Panc1 (cell line): Measurements from ENCODE around the gene DDX28. TPM values are rescaled to one million over a fixed set of nuclear protein-coding genes. Genes with fewer than 3 reads are reported as not detected.

Experiments used
- ATAC-seq: fragments of 200-7000 bp; cut with Tn5 transposase; 2 replicates; pipeline ENCODE4 v1.9.1; 2020; ENCODE audit warnings: mild to moderate bottlenecking, moderate library complexity
- Bru-seq: library from RNA; stranded (reverse); fragments of 400-500 nt; gene quantifications from one replicate; lab custom pipeline; 2021; lab: Mats Ljungman, UMichigan
- BruChase-seq, 2 experiments: library from RNA; stranded (reverse); fragments of 400-500 nt; gene quantifications; one replicate each; lab custom pipeline; 2021; lab: Mats Ljungman, UMichigan
- BruUV-seq: library from RNA; stranded (reverse); fragments of 400-500 nt; replicated peaks from 2 replicates; lab custom pipeline; 2021; lab: Mats Ljungman, UMichigan
- CTCF ChIA-PET: fragments of 300-600 bp; sonication (Branson Sonifier 250); formaldehyde crosslinking; loops from one replicate; lab custom pipeline; 2022; ENCODE audit warnings: antibody characterized with exemption; lab: Charles Lee
- POLR2A ChIA-PET: fragments of 300-600 bp; sonication (Branson Sonifier 250); formaldehyde crosslinking; loops from one replicate; lab custom pipeline; 2022; ENCODE audit warnings: antibody characterized with exemption; lab: Charles Lee
- DNase-seq: peaks from one replicate; pipeline ENCODE4 v3.0.0-alpha.2; 2010; ENCODE audit warnings: low read depth, low spot score
- H3K27ac ChIP-seq: 2 replicates; pipeline ENCODE4 v1.5.1; 2011; ENCODE audit warnings: mild to moderate bottlenecking, low read length, inconsistent platforms
- H3K27me3 ChIP-seq: fragments of 200-500 bp; sonication (Bioruptor generic); 2 replicates; pipeline ENCODE4 v1.6.0; 2014; ENCODE audit warnings: low read length, inconsistent platforms; ENCODE audit not compliant: control insufficient read depth, insufficient read depth
- H3K36me3 ChIP-seq: fragments of 200-500 bp; sonication (Bioruptor generic); 2 replicates; pipeline ENCODE4 v1.5.1; 2014; ENCODE audit warnings: inconsistent platforms, mild to moderate bottlenecking, low read length, moderate library complexity; ENCODE audit not compliant: control insufficient read depth, insufficient read depth
- H3K4me1 ChIP-seq: 2 replicates; pipeline ENCODE4 v1.5.1; 2011; ENCODE audit warnings: inconsistent platforms, mild to moderate bottlenecking, low read length, moderate library complexity; ENCODE audit not compliant: control insufficient read depth, insufficient read depth
- H3K4me3 ChIP-seq, 2 experiments: 2 replicates each; pipeline ENCODE4 v1.5.1; 2011 to 2012; ENCODE audit warnings: low read depth in 2 of 2, low read length in 2 of 2, mild to moderate bottlenecking in 2 of 2, inconsistent platforms in 1 of 2, moderate library complexity in 1 of 2
- H3K9me3 ChIP-seq: fragments of 200-500 bp; sonication (Bioruptor generic); 2 replicates; pipeline ENCODE4 v1.5.1; 2014; ENCODE audit warnings: low read depth, mild to moderate bottlenecking, inconsistent platforms, low read length, moderate library complexity; ENCODE audit not compliant: control insufficient read depth, insufficient read depth
- POLR2AphosphoS5 ChIP-seq: IDR thresholded peaks from 2 replicates; pipeline ENCODE4 v1.6.1; 2012; ENCODE audit warnings: mild to moderate bottlenecking, low read depth, low read length, moderate library complexity
- REST ChIP-seq, 2 experiments: IDR thresholded peaks; 2 replicates each; pipeline ENCODE4 v1.6.1; 2011 to 2012; ENCODE audit warnings: low read depth in 2 of 2, control low read depth in 1 of 2, low read length in 1 of 2, mild to moderate bottlenecking in 1 of 2, moderate library complexity in 1 of 2; ENCODE audit not compliant: insufficient read depth in 1 of 2
- SIN3A ChIP-seq: IDR thresholded peaks from 2 replicates; pipeline ENCODE4 v1.6.1; 2012; ENCODE audit warnings: low read depth, mild to moderate bottlenecking, low read length, moderate library complexity, borderline replicate concordance; ENCODE audit not compliant: insufficient read depth
- TCF7L2 ChIP-seq: IDR thresholded peaks from 2 replicates; pipeline ENCODE4 v1.6.1; 2011; ENCODE audit warnings: mild to moderate bottlenecking, low read depth, low read length, inconsistent platforms
- in situ Hi-C: cut with HindIII; loops from 2 replicates; pipeline ENCODE4 v1.10.0; 2016; ENCODE audit warnings: low sequenced_read_pairs, low pct_unique_long_range_greater_than_20kb
- intact Hi-C: fragments of 100-400 bp; cut with micrococcal nuclease; formaldehyde crosslinking; loops from one replicate; pipeline ENCODE4 v1.10.0; 2022; ENCODE audit not compliant: unreplicated experiment
- long read RNA-seq: library from polyadenylated mRNA; unstranded; transcript quantifications from one replicate; pipeline ENCODE4 v2.0.0, GENCODE V29; 2021; ENCODE audit not compliant: unreplicated experiment
- polyA plus RNA-seq: library from polyadenylated mRNA; unstranded; fragments of >200 nt; gene quantifications from one replicate; pipeline ENCODE4 v1.2.1, GENCODE V29; 2012; ENCODE audit warnings: missing spikeins; ENCODE audit not compliant: insufficient read length
- total RNA-seq: library from RNA; stranded (reverse); gene quantifications from one replicate; pipeline ENCODE4 v1.2.1, GENCODE V29; 2021; ENCODE audit not compliant: unreplicated experiment
- TF ChIP-seq, protein P1 (sequence below): fragments of 450-650 bp; IDR thresholded peaks from 2 replicates; pipeline ENCODE4 v1.5.1; 2017; ENCODE audit warnings: mild to moderate bottlenecking

The DDX28 gene, protein sequence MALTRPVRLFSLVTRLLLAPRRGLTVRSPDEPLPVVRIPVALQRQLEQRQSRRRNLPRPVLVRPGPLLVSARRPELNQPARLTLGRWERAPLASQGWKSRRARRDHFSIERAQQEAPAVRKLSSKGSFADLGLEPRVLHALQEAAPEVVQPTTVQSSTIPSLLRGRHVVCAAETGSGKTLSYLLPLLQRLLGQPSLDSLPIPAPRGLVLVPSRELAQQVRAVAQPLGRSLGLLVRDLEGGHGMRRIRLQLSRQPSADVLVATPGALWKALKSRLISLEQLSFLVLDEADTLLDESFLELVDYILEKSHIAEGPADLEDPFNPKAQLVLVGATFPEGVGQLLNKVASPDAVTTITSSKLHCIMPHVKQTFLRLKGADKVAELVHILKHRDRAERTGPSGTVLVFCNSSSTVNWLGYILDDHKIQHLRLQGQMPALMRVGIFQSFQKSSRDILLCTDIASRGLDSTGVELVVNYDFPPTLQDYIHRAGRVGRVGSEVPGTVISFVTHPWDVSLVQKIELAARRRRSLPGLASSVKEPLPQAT
- total RNA-seq (8.4 TPM), Bru-seq, nascent RNA (percentile 65 among the genes with signal in this experiment), BruChase-seq, experiment 1, labeled RNA remaining after a 2-hour chase (percentile 64 among the genes with signal in this experiment), BruChase-seq, experiment 2, labeled RNA remaining after a 6-hour chase (percentile 42 among the genes with signal in this experiment)
- polyA plus RNA-seq, result 7.3 TPM
- long read RNA-seq, transcript DDX28-201 (1 exons, 2,169 nt), result major isoform, 9 of 9 reads
- long read RNA-seq, partial matches to known transcripts, result 0 of 9 reads
- long read RNA-seq, other reads (novel, unspliced or antisense), result 0 of 9 reads

- POLR2A ChIA-PET, result interaction anchor here (0.7 kb wide), 1 partner anchor 10 kb away, joined by 4 read pairs; no protein-coding TSS in a partner anchor
- intact Hi-C loops (no loop called here), in situ Hi-C loops (no loop called here)
- Histone ChIP-seq H3K27me3 (no peaks in the 10 kb centered on the region), H3K27ac (peak within 1 kb of the TSS; percentile 94), H3K36me3 (peaks cover 8% of the 10 kb centered on the region), H3K4me3 (peak within 1 kb of the TSS; percentile 91 to 93), H3K4me1 (peaks cover 5% of the 10 kb centered on the region), H3K9me3 (no peaks in the 10 kb centered on the region)
- DNase-seq (peak; percentile 55), ATAC-seq (peak; percentile 94)
- BruUV-seq, result no TSS peak
- CTCF ChIA-PET, result interaction anchor here (0.6 kb wide), 1 partner anchor 17 kb away, joined by 4 read pairs; no protein-coding TSS in a partner anchor
- TF ChIP-seq REST (IDR thresholded peaks at IDR 0.05; ENCODE audit: insufficient read depth in 1 of 2, low read depth in 2 of 2, low read length in 1 of 2), result peak in 1 of 2 experiments; percentile 75; a peak in 1 of 4 replicates
- 0 out of 2 replicates have a peak, but pooled peaks have one; percentile 69 for TF ChIP-seq SIN3A
- no peak for TF ChIP-seq TCF7L2
- TF ChIP-seq, protein P1, sequence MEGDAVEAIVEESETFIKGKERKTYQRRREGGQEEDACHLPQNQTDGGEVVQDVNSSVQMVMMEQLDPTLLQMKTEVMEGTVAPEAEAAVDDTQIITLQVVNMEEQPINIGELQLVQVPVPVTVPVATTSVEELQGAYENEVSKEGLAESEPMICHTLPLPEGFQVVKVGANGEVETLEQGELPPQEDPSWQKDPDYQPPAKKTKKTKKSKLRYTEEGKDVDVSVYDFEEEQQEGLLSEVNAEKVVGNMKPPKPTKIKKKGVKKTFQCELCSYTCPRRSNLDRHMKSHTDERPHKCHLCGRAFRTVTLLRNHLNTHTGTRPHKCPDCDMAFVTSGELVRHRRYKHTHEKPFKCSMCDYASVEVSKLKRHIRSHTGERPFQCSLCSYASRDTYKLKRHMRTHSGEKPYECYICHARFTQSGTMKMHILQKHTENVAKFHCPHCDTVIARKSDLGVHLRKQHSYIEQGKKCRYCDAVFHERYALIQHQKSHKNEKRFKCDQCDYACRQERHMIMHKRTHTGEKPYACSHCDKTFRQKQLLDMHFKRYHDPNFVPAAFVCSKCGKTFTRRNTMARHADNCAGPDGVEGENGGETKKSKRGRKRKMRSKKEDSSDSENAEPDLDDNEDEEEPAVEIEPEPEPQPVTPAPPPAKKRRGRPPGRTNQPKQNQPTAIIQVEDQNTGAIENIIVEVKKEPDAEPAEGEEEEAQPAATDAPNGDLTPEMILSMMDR, result no peak
- TF ChIP-seq POLR2AphosphoS5, result peak; percentile 90
These were observed at the start of gene DDX28, which contains the start of gene DUS2 for GRCh38 chr16:68022728-68023537. DDX28 (minus strand) TSS chr16:68023232; CDS start chr16:68023202, 30 bp downstream. DUS2 (plus strand) TSS chr16:68023284; CDS start chr16:68038024, 14,740 bp downstream.
